T-helper 2 cell treated with Interferon-gamma antibody and Interleukin-4, amounts not matched to agents 100 ng/mL and 5 ng/mL, for 36 hours (primary cell): ENCODE results near the gene CSNK1A1L. TPM values are rescaled to one million over a fixed set of nuclear protein-coding genes. Genes with fewer than 3 reads are reported as not detected.

Source experiments
- intact Hi-C: fragments of 100-400 bp; cut with micrococcal nuclease; formaldehyde crosslinking; loops from one replicate; pipeline ENCODE4 v1.15.1; 2023
- total RNA-seq: library from RNA; stranded (reverse); gene quantifications from 2 replicates; pipeline ENCODE4 v1.2.3, GENCODE V29; 2022

The CSNK1A1L gene
- not detected in 2 replicates for total RNA-seq

DNA sequence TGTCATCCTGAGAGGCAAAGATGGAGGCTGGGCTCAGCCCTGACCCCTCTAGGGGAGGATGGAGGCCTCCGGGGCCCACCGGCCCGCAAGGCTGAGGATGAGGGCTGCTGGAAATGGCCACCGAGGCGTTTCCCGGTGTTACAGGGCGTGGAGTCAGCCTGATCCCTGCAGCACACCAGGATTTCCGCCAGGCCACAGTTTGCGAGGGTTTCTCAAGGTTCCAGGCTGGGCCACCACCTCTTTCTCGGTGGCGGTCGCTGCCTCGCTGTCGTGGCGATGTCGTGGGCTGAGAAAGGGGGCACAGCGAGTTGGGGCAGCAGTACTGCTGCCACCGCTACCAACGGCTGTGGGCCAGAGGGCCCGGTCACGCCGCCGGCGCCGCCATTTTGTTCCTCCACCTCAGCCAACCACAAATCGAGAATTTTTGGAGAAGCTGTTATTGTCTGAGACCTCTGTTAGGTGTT lies at the start of gene CSNK1A1L:
Gene CSNK1A1L (minus strand): TSS at position 414 of the 464 bp plus-strand sequence. CDS start 408 bp downstream, at position 6.
- intact Hi-C loops: loop anchor here (10.0 kb wide), 1 partner anchor 1480 kb away; no protein-coding TSS in a partner anchor

- intact Hi-C loops: loop anchor here (5.0 kb wide), 1 partner anchor 1503 kb away; no protein-coding TSS in a partner anchor
Observed at GRCh38 chr13:37149380-37149779, 43.9 kb upstream of the CSNK1A1L start.

DNA sequence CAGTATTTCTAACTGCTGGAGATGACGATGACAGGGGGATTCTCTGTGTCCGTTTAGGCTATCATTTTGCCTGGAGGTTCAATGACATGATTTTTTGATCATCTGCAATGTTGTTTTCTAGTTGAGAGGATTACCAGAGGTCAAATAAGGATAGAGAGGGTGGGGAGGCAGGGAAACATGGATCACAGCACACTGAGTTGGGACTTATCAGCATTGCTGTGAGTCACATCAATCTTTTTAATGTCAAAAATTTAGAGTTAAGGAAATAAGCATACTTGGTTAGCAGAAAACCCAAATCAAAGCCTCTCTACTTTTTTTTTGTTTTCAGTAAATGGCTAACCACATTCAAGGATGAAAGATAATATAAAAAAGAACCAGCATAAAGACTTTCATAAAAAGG lies 43.0 kb upstream of the CSNK1A1L start:
- intact Hi-C loops: loop anchor here (5.0 kb wide), 1 partner anchor 1504 kb away; no protein-coding TSS in a partner anchor

DNA sequence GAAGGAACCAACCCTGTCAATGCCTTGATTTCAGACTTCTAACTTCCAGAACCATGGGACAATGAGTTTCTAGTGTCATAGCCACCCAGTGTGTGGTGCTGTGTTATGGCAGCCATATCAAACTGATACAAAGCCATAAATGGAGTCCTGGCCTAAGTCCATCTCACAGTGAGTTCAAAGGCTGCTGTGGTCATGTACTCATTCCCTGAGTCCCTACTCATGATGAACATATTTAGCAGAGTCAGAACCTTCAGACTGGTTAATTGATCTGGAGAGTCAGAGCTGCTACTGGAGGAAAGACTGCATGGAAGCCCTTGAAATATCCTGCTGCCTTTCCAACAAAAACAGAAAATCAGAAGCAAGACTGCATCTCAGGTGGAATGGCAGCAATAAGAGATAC lies 39.2 kb upstream of the CSNK1A1L start:
- intact Hi-C loops: loop anchor here (5.0 kb wide), 1 partner anchor 1508 kb away; no protein-coding TSS in a partner anchor

DNA sequence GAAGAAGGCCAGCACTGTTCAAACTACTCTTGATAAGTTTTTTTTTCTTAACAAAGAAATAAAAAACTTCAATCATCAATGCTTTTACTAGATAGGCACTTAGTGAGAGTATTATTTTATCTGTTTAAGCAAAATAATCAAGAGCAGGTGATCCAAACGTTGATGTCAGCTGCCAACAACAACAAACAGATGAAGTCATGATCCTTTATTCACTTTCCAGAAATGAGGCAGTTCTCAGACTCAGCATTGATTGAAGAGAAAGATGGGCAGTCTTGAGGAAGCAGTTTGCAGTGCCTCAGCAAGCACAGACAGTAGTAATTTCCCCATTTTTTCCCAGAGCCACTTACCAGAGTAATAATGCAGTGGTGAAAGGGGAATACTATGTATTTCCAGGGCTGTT lies 38.4 kb upstream of the CSNK1A1L start:
- intact Hi-C loops: no loop called here

- intact Hi-C loops: no loop called here
Observed at GRCh38 chr13:37142877-37143276, 37.4 kb upstream of the CSNK1A1L start.

DNA sequence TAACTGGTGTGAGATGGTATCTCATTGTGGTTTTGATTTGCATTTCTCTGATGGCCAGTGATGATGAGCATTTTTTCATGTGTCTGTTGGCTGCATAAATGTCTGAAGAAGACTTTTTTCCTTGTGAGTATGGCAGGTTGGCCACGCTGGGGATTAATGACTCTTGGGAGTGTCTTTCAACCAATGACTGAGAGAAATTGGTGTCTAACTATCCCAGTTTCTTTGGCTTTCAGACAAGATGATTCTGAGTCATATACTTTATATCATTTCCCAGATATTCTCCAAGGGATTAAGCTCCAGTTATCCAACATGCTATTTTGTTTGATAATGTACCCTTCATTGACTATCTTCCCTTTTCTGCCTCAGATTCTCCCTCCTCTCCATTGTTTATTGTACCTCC lies 35.5 kb upstream of the CSNK1A1L start:
- intact Hi-C loops: no loop called here

DNA sequence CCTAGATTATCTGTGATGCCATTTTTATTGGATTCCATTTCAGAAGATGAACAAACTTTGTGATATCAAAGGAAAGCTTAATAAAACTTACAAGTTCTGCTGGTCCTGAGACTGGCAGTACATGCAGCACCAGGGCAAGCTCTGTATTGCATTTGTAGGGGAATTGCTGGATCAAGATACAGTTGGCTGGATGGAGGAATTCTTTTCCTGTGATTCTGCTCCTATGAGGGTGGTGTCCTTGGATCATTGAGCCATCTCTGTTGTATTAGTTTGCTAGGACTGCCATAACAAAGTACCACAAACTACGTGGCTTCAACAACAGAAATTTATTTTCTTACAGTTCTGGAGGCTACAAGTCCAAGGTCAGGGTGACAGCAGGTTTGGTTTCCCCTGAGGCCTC lies 33.9 kb upstream of the CSNK1A1L start:
- intact Hi-C loops: no loop called here

GRCh38 chr13:37138926-37139325 lies 33.5 kb upstream of the CSNK1A1L start:
- intact Hi-C loops: no loop called here

DNA sequence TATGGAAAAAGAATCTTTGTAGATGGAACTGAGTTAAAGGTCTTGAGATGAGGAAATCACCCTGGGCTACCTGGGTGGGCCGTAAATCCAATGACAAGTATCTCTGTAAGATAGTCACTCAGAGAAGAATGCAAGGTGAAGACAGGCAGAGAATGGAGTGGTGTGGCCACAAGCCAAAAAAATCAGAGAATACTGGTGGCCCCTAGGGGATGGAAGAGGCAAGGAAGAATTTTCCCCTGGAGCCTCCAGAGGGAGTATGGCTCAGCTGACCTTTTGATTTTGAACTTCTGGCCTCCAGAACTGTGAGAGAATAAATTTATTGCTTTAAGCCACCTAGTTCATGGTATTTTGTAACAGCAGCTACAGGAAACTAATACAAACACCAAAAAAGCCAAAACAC lies 32.7 kb upstream of the CSNK1A1L start:
- intact Hi-C loops: no loop called here

GRCh38 chr13:37136633-37137032 lies 31.2 kb upstream of the CSNK1A1L start:
- intact Hi-C loops: no loop called here

GRCh38 chr13:37136187-37136586 lies 30.7 kb upstream of the CSNK1A1L start:
- intact Hi-C loops: no loop called here

GRCh38 chr13:37134411-37135041 lies 29.1 kb upstream of the CSNK1A1L start:
- intact Hi-C loops: no loop called here

GRCh38 chr13:37132211-37132610 lies 26.7 kb upstream of the CSNK1A1L start:
- intact Hi-C loops: no loop called here

DNA sequence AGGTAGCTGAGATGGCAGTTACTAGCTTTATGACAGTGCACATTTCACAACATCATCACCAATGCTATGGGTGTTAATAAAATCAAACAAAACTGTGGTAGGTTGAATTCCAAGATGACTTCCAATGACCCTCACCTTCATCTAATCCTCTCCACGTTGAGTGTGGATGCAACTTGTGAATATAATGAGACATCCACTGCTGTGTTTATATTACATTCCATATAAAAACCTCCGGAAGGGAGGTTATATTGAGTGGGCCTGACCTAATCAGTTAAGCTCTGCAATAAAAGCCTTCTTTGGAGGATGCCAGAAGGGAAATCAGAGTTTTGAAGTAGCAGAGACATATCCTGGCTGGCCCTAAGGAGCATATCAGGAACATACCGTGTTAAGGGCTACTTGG lies 25.6 kb upstream of the CSNK1A1L start:
- intact Hi-C loops: no loop called here

- intact Hi-C loops: no loop called here
Observed at GRCh38 chr13:37129866-37130265, 24.4 kb upstream of the CSNK1A1L start.

DNA sequence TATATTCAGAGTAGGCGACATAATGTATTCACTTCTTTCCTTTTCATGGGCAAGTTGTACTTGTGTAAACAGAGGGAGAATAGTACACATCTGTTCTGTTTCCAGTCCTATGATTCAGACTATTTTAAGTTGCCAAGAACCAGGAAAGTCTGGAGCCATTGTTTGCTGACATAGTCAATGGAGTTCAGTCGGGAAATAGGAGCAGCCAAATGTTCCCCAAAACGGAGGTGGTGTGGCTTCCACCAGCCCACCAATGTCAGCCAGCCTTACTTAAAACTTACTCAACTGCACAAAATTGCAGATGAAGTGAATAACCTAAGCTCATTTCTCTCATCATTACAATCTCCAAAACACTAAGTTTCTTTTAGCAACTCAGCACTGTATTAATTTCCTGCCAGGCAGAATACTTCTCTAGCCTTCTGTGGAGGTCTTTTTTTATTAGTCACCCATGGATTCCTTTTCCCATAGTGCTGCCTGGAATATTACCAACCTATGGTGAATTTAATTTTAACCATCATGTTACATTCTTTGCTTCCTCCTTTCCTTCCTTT lies 22.3 kb upstream of the CSNK1A1L start:
- intact Hi-C loops: no loop called here

- intact Hi-C loops: no loop called here
Observed at GRCh38 chr13:37123337-37123736, 17.9 kb upstream of the CSNK1A1L start.

GRCh38 chr13:37118016-37118415 lies 12.6 kb upstream of the CSNK1A1L start:
- intact Hi-C loops: no loop called here

DNA sequence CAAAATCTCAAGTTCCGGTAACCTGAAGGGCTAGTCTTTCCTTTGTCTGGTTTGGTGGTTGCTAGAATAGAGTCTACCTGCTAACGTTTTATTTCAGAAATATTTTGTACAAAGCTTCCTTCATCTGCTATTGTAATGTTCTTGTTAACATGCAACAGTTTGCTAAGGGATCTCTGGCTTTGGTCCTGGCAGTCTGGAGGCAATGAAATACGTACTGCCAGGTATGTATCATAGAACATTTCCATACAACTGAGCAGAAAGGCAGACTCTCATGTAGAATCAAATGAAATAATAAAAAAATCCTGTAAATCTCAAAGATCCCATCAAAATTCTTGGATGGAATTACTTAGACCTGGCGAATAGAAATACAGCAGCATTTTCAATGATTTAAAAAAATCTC lies 8.8 kb upstream of the CSNK1A1L start:
- intact Hi-C loops: no loop called here

DNA sequence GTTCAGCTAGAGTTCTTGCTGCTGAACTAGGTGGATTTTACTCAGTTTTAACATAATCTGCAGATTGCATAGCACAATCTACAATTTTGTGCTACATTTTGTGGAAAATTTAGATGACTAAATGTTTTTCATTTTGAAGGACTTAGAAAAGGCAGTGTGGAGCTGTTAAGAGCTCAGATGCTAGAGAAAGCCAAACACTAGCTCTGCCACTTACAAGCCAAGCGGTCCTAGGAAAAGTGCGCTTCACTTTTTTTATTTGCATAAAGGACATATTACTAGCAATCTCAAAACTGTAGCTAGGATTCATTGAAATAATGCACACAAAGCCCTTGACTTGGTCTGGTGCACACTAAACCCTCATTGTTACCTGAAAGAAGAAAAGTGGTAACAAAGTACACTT lies 8.1 kb upstream of the CSNK1A1L start:
- intact Hi-C loops: no loop called here

GRCh38 chr13:37109051-37109678 lies 3.7 kb upstream of the CSNK1A1L start:
- intact Hi-C loops: loop anchor here (10.0 kb wide), 1 partner anchor 1476 kb away; no protein-coding TSS in a partner anchor
